Epithelial cell of prostate (primary cell): ENCODE measurements around the gene VWF.

Experiments
- DNase-seq: peaks from one replicate; pipeline ENCODE4 v3.0.0-alpha.2; 2011; ENCODE audit warnings: low read depth, low spot score
- H3K27ac ChIP-seq: fragments of 450-650 bp; 2 replicates; pipeline ENCODE4 v1.5.1; 2017; ENCODE audit warnings: mild to moderate bottlenecking

VWF gene

DNA sequence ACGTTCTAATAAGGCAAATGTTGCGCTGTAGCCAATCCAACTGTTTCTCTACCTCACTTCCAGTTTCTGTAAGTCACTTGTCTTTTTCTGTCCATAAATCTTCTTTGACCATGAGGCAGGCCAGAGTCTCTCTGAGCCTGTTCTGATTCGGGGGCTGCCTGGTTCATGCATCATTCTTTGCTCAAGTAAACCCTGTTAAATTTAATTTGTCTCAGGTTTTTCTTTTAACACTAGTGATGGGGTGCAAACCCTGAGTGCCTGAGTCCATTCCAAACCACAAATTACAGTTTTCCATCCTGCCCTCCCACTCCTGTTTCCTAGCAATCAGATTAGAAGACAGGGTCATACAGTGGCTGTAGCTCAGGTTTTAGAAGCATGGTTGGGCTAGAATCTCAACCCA lies 41.9 kb downstream of the VWF start:
- DNase-seq, result no peak

GRCh38 chr12:6080149-6081045 lies 44.1 kb downstream of the VWF start:
- DNase-seq, result no peak
- H3K27ac ChIP-seq, result no peak overlapping the region

More for the DNA sequence above, 41.9 kb downstream of the VWF start:
- no peak overlapping the region for H3K27ac ChIP-seq

- H3K27ac ChIP-seq, result no peak overlapping the region
- DNase-seq, result no peak
Measured at GRCh38 chr12:6078398-6079096, 45.9 kb downstream of the VWF start.

GRCh38 chr12:6077692-6078083 lies 46.8 kb downstream of the VWF start:
- no peak for DNase-seq

DNA sequence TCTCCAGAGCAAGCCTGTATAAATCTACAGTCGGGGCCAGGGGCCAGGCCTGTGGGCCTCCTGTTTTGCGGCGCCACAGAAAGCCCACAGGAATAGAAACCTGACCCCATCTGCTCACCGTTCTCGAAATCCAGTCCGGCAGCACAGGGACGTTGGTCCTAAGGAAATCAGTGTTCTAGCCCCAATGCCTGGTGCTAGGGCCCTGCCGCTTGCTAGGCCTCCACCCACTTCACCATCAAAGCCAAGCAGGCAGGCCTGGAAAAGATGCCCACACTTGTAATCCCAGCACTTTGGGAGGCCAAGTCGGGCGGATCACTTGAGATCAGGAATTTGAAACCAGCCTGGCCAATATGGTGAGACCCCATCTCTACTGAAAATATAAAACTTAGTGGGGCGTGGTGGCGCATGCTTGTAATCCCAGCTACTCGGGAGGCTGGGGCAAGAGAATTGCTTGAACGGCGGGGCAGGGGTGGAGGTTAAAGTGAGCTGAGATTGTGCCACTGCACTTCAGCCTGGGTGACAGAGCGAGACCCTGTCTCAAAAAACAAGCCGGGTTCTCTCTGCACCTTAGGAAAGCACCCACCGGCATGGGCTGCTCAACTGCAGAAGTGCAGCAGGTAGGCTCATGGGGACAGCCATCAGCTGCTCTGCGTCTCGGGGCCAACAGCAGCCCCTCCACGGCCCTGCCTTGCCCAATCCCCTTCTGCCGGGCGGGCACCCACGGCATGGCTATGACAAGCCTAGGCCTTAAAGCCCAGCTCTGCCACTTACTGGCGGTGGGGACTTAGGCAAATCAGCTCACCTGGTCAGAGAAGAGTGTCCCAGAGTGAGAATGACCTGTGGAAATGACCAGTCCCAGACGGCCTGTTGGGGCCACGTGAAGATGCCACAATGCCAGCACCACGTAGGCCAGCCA lies 47.4 kb downstream of the VWF start:
- H3K27ac ChIP-seq, result no peak overlapping the region
- DNase-seq, result no peak

More at GRCh38 chr12:6077692-6078083, 46.8 kb downstream of the VWF start:
- H3K27ac ChIP-seq, result no peak overlapping the region

DNA sequence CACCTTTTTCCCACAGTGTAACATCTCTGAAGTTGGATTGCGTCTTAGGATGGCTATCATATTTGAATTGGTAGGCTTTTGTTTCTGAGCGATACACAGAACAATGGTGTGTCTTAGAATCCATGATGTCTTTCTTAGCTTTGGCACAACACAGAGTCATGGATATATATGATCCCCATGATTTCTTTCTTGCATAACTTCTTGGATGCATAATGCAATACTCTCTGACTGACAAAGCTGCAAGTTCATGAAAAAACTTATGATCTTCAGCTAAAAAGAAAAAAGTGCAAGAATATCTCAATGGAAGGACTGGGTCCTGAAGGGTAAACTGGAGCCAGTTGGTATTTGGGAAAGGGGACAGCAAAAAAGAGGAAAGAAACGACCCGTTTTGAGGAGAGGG lies 48.1 kb downstream of the VWF start:
- no peak overlapping the region for H3K27ac ChIP-seq
- no peak for DNase-seq

DNA sequence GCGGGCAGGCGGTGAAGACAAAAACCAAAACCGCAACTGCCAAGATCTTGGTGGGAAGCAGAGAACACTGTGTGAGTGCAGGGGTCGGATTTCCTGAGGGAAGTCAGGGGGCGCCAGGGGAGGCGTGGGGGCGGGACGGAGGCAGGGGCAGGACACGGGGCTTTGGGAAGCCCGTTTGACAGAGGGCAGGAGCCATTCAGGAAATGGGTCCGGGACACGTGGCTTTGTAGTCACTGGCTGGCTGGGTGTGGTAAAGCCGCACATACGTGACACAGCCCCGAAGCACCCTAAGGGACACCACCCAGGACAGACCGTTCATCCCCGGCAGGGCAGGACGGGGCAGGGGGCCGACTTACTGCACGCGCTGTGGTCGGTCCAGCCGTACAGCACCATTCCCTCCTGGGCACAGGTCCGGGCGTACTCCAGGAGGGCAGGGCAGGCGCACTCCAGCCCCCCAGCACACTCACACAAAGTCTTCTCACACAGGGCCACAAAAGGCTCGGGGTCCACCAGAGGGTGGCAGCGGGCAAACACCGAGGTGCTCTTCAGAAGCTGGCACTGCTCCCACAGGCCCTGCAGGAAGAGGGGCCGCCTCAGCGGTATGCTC lies 49.4 kb downstream of the VWF start:
- no peak overlapping the region for H3K27ac ChIP-seq
- DNase-seq, result no peak

- no peak for DNase-seq
- no peak overlapping the region for H3K27ac ChIP-seq
Measured at GRCh38 chr12:6074427-6074826, 50.0 kb downstream of the VWF start.

GRCh38 chr12:6073426-6073825 lies 51.0 kb downstream of the VWF start:
- H3K27ac ChIP-seq, result no peak overlapping the region
- no peak for DNase-seq

DNA sequence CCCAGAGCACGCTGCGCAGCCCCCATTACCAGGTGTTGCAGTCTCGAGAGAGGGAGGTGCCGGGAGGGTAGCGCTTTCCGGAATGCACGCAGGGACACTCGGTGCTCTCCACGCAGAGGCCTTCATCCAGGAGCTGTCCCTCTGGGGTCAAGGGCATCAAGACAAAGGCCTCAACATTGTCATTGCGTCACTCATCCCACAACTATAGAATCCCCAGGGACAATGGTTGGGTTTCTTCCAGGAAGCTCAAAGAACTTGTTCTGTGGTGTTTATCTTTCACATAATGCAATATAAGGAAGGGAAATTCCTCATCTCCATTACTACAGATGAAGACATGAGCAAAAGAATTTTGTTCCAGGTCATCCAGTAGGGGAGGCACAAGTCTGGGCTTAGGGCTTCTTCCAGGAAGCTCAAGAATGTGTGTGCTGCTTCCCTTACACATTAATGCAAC lies 52.1 kb downstream of the VWF start:
- no peak overlapping the region for H3K27ac ChIP-seq
- DNase-seq, result peak; percentile 45

- DNase-seq, result no peak
- H3K27ac ChIP-seq, result peak overlapping the region; percentile 21
Measured at GRCh38 chr12:6071589-6071988, 52.9 kb downstream of the VWF start.

DNA sequence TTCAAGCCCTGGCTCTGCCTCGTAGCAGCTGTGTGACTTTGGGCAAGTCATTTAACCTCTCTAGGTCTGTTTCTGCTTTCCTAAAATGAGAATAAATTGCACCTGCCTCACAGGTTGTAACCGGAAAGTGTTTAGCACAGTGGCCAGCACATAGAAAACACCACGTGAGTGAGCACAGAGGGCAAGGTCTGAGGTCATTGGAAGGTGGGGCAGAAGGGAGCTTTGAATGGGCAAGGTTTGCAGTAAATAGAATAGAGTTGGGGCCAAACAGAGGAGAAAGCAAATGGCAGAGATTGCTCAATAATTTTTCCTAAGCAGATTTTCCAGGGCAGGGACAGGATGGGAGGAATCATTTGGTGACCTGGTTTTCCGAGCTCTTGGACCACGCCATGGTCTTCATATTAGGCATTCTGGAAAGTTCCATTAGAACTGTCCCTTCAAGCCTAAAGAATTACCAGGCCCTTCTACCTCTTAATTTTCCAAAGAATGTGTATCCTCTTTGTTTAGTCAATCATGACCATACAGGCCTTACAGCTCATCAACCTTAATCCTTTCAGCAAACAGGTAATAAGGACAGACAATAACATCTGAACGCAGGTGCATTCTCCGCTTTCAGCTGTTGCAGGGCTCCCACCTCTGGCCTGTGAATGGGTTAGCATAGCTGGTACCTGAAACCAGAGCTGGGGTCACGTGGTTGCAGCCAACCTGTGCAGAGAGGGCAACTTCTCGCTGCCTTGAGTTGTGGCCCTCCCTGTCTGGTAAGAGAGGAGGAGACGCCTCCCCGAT lies 53.8 kb downstream of the VWF start:
- H3K27ac ChIP-seq, result peak overlapping the region; percentile 21
- DNase-seq, result peak; percentile 78

- DNase-seq, result no peak
- H3K27ac ChIP-seq, result no peak overlapping the region
Measured at GRCh38 chr12:6069437-6070093, 54.9 kb downstream of the VWF start.

GRCh38 chr12:6068227-6068626 lies 56.2 kb downstream of the VWF start:
- no peak for DNase-seq
- H3K27ac ChIP-seq, result no peak overlapping the region

GRCh38 chr12:6067152-6067916 lies 57.1 kb downstream of the VWF start:
- DNase-seq, result no peak
- H3K27ac ChIP-seq, result no peak overlapping the region

GRCh38 chr12:6066651-6067050 lies 57.8 kb downstream of the VWF start:
- no peak overlapping the region for H3K27ac ChIP-seq
- DNase-seq, result no peak

GRCh38 chr12:6065863-6066199 lies 58.6 kb downstream of the VWF start:
- no peak for DNase-seq
- H3K27ac ChIP-seq, result no peak overlapping the region
